H1 (cell line): Measurements from ENCODE around the gene NINJ2. TPM values are rescaled to one million over a fixed set of nuclear protein-coding genes. Genes with fewer than 3 reads are reported as not detected.

Experiments
- polyA plus RNA-seq, 7 experiments: library from polyadenylated mRNA; depleted of rRNA in 3 of 7; stranded (reverse) in 5 of 7; unstranded in 2 of 7; fragments of >200 nt in 5 of 7; fragments of 200-250 nt in 2 of 7; gene quantifications; 1 replicate in 5 of 7; 2 replicates in 1 of 7; 4 replicates in 1 of 7; pipeline versions ENCODE4 v1.2.1 to v1.2.3, GENCODE V29; 2011 to 2013; ENCODE audit warnings: missing spikeins in 2 of 7, mixed read lengths in 2 of 7
- total RNA-seq: library from RNA; stranded (reverse); fragmentation: NEBNext Ultra II Directional; extraction: Animal tissue kit (Norgen Biotek cat#: 25700); gene quantifications from 2 replicates; pipeline ENCODE4 v1.2.1, GENCODE V29; 2021
- TF ChIP-seq, protein P1 (sequence below): fragments of 300-600 bp; sonication (generic); IDR thresholded peaks from 2 replicates; pipeline ENCODE4 v1.7.1; 2012; ENCODE audit warnings: low read length, moderate library complexity, mild to moderate bottlenecking, inconsistent platforms; ENCODE audit not compliant: insufficient replicate concordance

Gene NINJ2
- total and polyA plus RNA-seq, 2 of the 8 experiments (the other 6 are each of a cell fraction or from before 2014, with no cell fraction given), result 1.4 TPM; not detected in 1

DNA sequence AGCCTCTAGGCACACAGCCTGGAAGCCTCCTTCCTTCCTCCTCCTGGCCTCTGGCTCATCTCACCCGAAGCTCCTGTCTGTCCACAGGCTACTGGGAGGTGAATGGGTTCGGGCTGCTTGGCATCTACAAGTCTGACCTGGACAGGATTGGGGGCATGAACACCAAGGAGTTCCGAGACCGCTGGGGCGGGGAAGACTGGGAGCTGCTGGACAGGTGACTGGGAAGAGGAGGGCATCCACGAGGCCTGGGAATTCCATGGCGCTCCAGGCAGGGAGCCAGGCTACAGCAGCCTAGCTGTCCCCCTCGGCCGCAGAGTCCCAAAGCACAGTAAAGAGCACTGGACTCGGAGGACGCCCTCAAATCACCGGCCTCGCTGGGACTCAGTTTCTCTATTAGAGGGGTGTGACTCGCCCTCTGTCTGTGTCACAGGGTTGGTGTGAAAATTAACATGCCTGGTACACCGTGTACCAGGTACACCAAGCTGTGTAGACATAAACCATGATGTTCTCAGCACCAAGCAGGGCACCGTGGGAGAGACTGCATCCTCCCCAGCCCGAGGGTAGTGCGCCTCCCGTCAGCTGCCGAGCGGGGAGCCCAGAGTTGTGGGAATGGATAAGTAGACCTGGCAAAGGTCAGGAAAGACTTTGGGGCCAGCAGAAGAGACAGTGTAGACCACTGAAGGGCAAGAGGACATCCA, 103.9 kb downstream of the NINJ2 start (continued):
- TF ChIP-seq, protein P1, sequence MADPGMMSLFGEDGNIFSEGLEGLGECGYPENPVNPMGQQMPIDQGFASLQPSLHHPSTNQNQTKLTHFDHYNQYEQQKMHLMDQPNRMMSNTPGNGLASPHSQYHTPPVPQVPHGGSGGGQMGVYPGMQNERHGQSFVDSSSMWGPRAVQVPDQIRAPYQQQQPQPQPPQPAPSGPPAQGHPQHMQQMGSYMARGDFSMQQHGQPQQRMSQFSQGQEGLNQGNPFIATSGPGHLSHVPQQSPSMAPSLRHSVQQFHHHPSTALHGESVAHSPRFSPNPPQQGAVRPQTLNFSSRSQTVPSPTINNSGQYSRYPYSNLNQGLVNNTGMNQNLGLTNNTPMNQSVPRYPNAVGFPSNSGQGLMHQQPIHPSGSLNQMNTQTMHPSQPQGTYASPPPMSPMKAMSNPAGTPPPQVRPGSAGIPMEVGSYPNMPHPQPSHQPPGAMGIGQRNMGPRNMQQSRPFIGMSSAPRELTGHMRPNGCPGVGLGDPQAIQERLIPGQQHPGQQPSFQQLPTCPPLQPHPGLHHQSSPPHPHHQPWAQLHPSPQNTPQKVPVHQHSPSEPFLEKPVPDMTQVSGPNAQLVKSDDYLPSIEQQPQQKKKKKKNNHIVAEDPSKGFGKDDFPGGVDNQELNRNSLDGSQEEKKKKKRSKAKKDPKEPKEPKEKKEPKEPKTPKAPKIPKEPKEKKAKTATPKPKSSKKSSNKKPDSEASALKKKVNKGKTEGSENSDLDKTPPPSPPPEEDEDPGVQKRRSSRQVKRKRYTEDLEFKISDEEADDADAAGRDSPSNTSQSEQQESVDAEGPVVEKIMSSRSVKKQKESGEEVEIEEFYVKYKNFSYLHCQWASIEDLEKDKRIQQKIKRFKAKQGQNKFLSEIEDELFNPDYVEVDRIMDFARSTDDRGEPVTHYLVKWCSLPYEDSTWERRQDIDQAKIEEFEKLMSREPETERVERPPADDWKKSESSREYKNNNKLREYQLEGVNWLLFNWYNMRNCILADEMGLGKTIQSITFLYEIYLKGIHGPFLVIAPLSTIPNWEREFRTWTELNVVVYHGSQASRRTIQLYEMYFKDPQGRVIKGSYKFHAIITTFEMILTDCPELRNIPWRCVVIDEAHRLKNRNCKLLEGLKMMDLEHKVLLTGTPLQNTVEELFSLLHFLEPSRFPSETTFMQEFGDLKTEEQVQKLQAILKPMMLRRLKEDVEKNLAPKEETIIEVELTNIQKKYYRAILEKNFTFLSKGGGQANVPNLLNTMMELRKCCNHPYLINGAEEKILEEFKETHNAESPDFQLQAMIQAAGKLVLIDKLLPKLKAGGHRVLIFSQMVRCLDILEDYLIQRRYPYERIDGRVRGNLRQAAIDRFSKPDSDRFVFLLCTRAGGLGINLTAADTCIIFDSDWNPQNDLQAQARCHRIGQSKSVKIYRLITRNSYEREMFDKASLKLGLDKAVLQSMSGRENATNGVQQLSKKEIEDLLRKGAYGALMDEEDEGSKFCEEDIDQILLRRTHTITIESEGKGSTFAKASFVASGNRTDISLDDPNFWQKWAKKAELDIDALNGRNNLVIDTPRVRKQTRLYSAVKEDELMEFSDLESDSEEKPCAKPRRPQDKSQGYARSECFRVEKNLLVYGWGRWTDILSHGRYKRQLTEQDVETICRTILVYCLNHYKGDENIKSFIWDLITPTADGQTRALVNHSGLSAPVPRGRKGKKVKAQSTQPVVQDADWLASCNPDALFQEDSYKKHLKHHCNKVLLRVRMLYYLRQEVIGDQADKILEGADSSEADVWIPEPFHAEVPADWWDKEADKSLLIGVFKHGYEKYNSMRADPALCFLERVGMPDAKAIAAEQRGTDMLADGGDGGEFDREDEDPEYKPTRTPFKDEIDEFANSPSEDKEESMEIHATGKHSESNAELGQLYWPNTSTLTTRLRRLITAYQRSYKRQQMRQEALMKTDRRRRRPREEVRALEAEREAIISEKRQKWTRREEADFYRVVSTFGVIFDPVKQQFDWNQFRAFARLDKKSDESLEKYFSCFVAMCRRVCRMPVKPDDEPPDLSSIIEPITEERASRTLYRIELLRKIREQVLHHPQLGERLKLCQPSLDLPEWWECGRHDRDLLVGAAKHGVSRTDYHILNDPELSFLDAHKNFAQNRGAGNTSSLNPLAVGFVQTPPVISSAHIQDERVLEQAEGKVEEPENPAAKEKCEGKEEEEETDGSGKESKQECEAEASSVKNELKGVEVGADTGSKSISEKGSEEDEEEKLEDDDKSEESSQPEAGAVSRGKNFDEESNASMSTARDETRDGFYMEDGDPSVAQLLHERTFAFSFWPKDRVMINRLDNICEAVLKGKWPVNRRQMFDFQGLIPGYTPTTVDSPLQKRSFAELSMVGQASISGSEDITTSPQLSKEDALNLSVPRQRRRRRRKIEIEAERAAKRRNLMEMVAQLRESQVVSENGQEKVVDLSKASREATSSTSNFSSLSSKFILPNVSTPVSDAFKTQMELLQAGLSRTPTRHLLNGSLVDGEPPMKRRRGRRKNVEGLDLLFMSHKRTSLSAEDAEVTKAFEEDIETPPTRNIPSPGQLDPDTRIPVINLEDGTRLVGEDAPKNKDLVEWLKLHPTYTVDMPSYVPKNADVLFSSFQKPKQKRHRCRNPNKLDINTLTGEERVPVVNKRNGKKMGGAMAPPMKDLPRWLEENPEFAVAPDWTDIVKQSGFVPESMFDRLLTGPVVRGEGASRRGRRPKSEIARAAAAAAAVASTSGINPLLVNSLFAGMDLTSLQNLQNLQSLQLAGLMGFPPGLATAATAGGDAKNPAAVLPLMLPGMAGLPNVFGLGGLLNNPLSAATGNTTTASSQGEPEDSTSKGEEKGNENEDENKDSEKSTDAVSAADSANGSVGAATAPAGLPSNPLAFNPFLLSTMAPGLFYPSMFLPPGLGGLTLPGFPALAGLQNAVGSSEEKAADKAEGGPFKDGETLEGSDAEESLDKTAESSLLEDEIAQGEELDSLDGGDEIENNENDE, result no peak
